GM12878 (cell line): ENCODE measurements around the gene PIK3C2B. TPM values are rescaled to one million over a fixed set of nuclear protein-coding genes. Genes with fewer than 3 reads are reported as not detected.

Experiments used
- ATAC-seq: fragments of 200-7000 bp; cut with Tn5 transposase; 3 replicates; pipeline ENCODE4 v1.9.1; 2020; ENCODE audit warnings: mild to moderate bottlenecking, moderate library complexity
- BruUV-seq: library from RNA; stranded (reverse); fragments of 400-500 nt; replicated peaks from 2 replicates; lab custom pipeline; 2021; lab: Mats Ljungman, UMichigan
- CTCF ChIA-PET: fragments of 300-600 bp; sonication (Branson Sonifier 250); formaldehyde crosslinking; extraction: SDS; loops from one replicate; lab custom pipeline; 2021; ENCODE audit warnings: inconsistent platforms; lab: Yijun Ruan, JAX
- POLR2A ChIA-PET: fragments of 350-600 bp; formaldehyde crosslinking; extraction: SDS; loops from one replicate; lab custom pipeline; 2021; ENCODE audit warnings: inconsistent platforms; lab: Charles Lee
- RAD21 ChIA-PET: fragments of 300-600 bp; sonication (Branson Sonifier 250); formaldehyde crosslinking; loops from one replicate; lab custom pipeline; 2023; ENCODE audit warnings: antibody characterized with exemption; ENCODE audit not compliant: unreplicated experiment; lab: Charles Lee
- SMC1A ChIA-PET: fragments of 300-600 bp; sonication (Branson Sonifier 250); formaldehyde crosslinking; loops from one replicate; lab custom pipeline; 2023; ENCODE audit not compliant: unreplicated experiment, uncharacterized antibody; lab: Charles Lee
- DNase-seq: peaks from one replicate; pipeline ENCODE4 v3.0.0-alpha.2; 2011; ENCODE audit warnings: low read depth, low spot score
- FAIRE-seq: peaks from 3 replicates; lab custom pipeline; 2011; peaks lifted over from hg19 to GRCh38; lab: Jason Lieb, UNC
- H2AFZ ChIP-seq: 2 replicates; pipeline ENCODE4 v1.6.0; 2011; ENCODE audit warnings: low read depth, low read length, control low read depth; ENCODE audit not compliant: control insufficient read depth
- H3K27ac ChIP-seq: 2 replicates; pipeline ENCODE4 v1.5.1; 2011; ENCODE audit warnings: control low read depth; ENCODE audit not compliant: control insufficient read depth, insufficient read depth
- H3K27me3 ChIP-seq, 2 experiments: replicated peaks in 1 of 2; 2 replicates each; pipeline versions ENCODE4 v1.6.0 to v1.6.1; 2011; ENCODE audit warnings: low read length in 1 of 2; ENCODE audit not compliant: control insufficient read depth in 2 of 2, insufficient read depth in 2 of 2
- H3K36me3 ChIP-seq, 2 experiments: 2 replicates each; pipeline ENCODE4 v1.5.1; 2011; ENCODE audit warnings: low read length in 1 of 2; ENCODE audit not compliant: control insufficient read depth in 2 of 2, insufficient read depth in 2 of 2
- H3K4me1 ChIP-seq: 2 replicates; pipeline ENCODE4 v1.6.1; 2011; ENCODE audit warnings: mild to moderate bottlenecking, low read length, moderate library complexity, mixed read lengths; ENCODE audit not compliant: control insufficient read depth, insufficient read depth
- H3K4me2 ChIP-seq: 2 replicates; pipeline ENCODE4 v1.6.0; 2011; ENCODE audit warnings: control low read depth; ENCODE audit not compliant: control insufficient read depth, insufficient read depth
- H3K4me3 ChIP-seq: fragments of 200-600 bp; sonication (generic); 2 replicates; pipeline ENCODE4 v1.5.1; 2016
- H3K79me2 ChIP-seq: 2 replicates; pipeline ENCODE4 v1.6.0; 2011; ENCODE audit warnings: low read length; ENCODE audit not compliant: control insufficient read depth, insufficient read depth
- H3K9ac ChIP-seq: 2 replicates; pipeline ENCODE4 v1.8.0; 2011; ENCODE audit warnings: low read length, control low read depth, mixed read lengths; ENCODE audit not compliant: control insufficient read depth, insufficient read depth
- H3K9me3 ChIP-seq: replicated peaks from 3 replicates; pipeline ENCODE4 v1.5.1; 2011; ENCODE audit warnings: mild to moderate bottlenecking, low read length; ENCODE audit not compliant: control insufficient read depth, insufficient read depth
- H4K20me1 ChIP-seq: 2 replicates; pipeline ENCODE4 v1.6.0; 2011; ENCODE audit not compliant: control insufficient read depth, insufficient read depth
- CUX1 ChIP-seq: IDR thresholded peaks from 2 replicates; pipeline ENCODE4 v1.6.1; 2012; ENCODE audit warnings: improper control_type of control experiment, low read depth, low read length; ENCODE audit not compliant: insufficient replicate concordance
- POU2F2 ChIP-seq: IDR thresholded peaks from 3 replicates; pipeline ENCODE4 v1.6.1; 2011; ENCODE audit warnings: low read depth, mild to moderate bottlenecking, low read length, borderline replicate concordance
- ZBED1 ChIP-seq: IDR thresholded peaks from 2 replicates; pipeline ENCODE4 v1.6.1; 2016; ENCODE audit warnings: borderline replicate concordance
- ZNF384 ChIP-seq: IDR thresholded peaks from 2 replicates; pipeline ENCODE4 v1.6.1; 2012; ENCODE audit warnings: low read depth, mild to moderate bottlenecking, low read length, improper control_type of control experiment, borderline replicate concordance
- WGBS: methylation state at CpG from one replicate; pipeline ENCODE4 v1.1.6; 2016; ENCODE audit warnings: low lambda C conversion rate; ENCODE audit not compliant: insufficient replicate concordance, insufficient coverage; ENCODE audit errors: missing lambda C conversion rate; 5-methylcytosine and 5-hydroxymethylcytosine counted together
- in situ Hi-C: fragments of 300-500 bp; cut with MboI; formaldehyde crosslinking; loops from 9 replicates; pipeline ENCODE4 v1.14.3; 2018; ENCODE audit warnings: mixed read lengths
- intact Hi-C: fragments of 100-400 bp; cut with micrococcal nuclease; formaldehyde crosslinking; loops from one replicate; pipeline ENCODE4 v1.14.2; 2022; ENCODE audit not compliant: unreplicated experiment
- polyA plus RNA-seq, 11 experiments: library from polyadenylated mRNA; depleted of rRNA in 4 of 11; unstranded in 6 of 11; stranded (reverse) in 5 of 11; fragments of >200 nt; fragmentation: Nextera tagmentation in 4 of 11; fragmentation: Illumina TruSeq in 1 of 11; extraction: Ambion mirVana in 4 of 11; extraction: Trizol in 1 of 11; gene quantifications; 1 replicate in 1 of 11; 2 replicates in 10 of 11; pipeline versions ENCODE4 v1.2.1 to v1.2.3, GENCODE V29; 2011 to 2016; ENCODE audit warnings: inconsistent platforms in 2 of 11, missing spikeins in 2 of 11, low read depth in 1 of 11
- total RNA-seq, 4 experiments: library from RNA; depleted of rRNA in 3 of 4; stranded (reverse); fragments of >200 nt in 3 of 4; fragmentation: Illumina TruSeq in 1 of 4; extraction: Trizol in 1 of 4; gene quantifications; 2 replicates each; pipeline versions ENCODE4 v1.2.1 to v1.2.3, GENCODE V29; 2013 to 2021
- TF ChIP-seq, protein P1 (sequence below): fragments of 450-650 bp; IDR thresholded peaks from 2 replicates; pipeline ENCODE4 v1.6.1; 2017; ENCODE audit warnings: low read depth, mild to moderate bottlenecking, moderate library complexity
- TF ChIP-seq, protein P2 (sequence below): fragments of 450-650 bp; IDR thresholded peaks from 2 replicates; pipeline ENCODE4 v1.6.1; 2017; ENCODE audit warnings: mild to moderate bottlenecking, moderate library complexity

The PIK3C2B gene
- total and polyA plus RNA-seq, 10 of the 15 experiments (the other 5 are each of a cell fraction or from before 2014, with no cell fraction given): 2.2 to 38.1 (median 11.4) TPM

DNA sequence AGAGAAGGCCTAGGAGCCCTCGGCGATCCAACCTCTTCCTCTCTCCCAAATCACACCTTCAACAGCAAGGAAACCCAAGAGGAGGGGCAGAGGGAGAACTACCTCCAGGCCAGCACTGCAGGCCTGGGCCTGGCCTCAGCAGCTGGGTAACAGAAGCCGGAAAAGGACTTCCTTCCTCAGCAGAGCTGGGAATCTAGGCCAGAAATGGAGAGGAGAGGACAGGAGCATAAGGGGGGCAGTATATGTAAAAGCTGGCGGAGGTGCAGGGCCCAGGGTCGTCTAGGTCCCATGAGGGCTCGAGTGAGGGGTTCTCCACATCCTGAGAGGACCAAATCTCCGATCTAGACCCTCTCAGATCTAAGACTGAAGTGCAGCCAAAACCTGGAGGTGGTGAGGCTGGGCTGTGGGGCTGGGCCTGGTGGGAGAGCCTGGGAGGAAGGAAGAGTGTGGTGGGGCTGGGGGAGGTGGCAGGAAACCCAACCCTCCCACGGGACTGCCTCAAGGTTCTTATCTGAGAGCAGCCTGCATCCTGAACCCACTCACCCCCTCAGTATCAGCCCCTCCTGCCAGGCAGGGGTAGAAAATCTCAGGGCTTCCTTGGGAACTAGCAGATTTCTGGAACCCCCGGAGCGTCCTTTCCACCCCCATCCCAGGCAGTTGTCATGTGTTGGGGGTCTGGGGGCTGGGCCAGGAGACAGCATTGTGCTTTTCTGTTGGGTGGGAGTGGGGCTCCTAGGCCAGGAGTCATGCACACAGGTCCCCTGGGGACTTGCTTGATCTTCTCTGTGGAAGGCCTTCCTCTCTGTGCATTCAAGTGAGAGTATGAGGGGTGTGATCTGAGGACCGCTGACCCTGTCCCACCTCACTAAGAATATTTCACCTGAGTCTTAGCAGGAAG is 33.0 kb downstream of the PIK3C2B start:
- 11% methylated on average over 11 of the region's 11 CpGs for WGBS
- BruUV-seq: no TSS peak
- no peaks in the 10 kb centered on the region for H4K20me1 ChIP-seq
- H3K36me3 ChIP-seq: peaks cover 8 to 11% of the 10 kb centered on the region in 2 experiments
- ATAC-seq: peak; percentile 44
- RAD21 ChIA-PET: interaction anchor here (1.0 to 2.9 kb wide), 7 partner anchors 15 to 55 kb away, joined by 3 to 18 read pairs (median 4); partner anchors contain the start of genes MDM4 and PIK3C2B
- H3K4me2 ChIP-seq: peak overlapping the region; percentile 19
- H3K9ac ChIP-seq: peak overlapping the region; percentile 39
- SMC1A ChIA-PET: interaction anchor here (1.1 to 7.8 kb wide), 6 partner anchors 8 to 46 kb away, joined by 3 to 91 read pairs (median 4); partner anchors contain the start of gene PIK3C2B
- H2AFZ ChIP-seq: no peak overlapping the region; the same call in none of the 2 replicates
- POLR2A ChIA-PET: interaction anchor here (0.9 to 2.5 kb wide), 4 partner anchors 8 to 79 kb away, joined by 3 to 8 read pairs (median 4); partner anchors contain the start of gene PIK3C2B
- no peaks in the 10 kb centered on the region for H3K79me2 ChIP-seq
- intact Hi-C loops (no loop called here), in situ Hi-C loops (no loop called here)
- FAIRE-seq: peak; percentile 61
- peaks cover 53% of the 10 kb centered on the region for H3K4me1 ChIP-seq
- DNase-seq: peak; percentile 57
- CTCF ChIA-PET: interaction anchor here (1.0 to 51.8 kb wide), 4 partner anchors 13 to 30 kb away, joined by 5 to 2021 read pairs (median 9); partner anchors contain the start of gene PIK3C2B
- H3K4me3 ChIP-seq: no peak overlapping the region
- H3K27ac ChIP-seq: peak overlapping the region; percentile 83
- H3K27me3 ChIP-seq: no peaks in the 10 kb centered on the region
- H3K9me3 ChIP-seq: no peaks in the 10 kb centered on the region
- TF ChIP-seq, protein P1, sequence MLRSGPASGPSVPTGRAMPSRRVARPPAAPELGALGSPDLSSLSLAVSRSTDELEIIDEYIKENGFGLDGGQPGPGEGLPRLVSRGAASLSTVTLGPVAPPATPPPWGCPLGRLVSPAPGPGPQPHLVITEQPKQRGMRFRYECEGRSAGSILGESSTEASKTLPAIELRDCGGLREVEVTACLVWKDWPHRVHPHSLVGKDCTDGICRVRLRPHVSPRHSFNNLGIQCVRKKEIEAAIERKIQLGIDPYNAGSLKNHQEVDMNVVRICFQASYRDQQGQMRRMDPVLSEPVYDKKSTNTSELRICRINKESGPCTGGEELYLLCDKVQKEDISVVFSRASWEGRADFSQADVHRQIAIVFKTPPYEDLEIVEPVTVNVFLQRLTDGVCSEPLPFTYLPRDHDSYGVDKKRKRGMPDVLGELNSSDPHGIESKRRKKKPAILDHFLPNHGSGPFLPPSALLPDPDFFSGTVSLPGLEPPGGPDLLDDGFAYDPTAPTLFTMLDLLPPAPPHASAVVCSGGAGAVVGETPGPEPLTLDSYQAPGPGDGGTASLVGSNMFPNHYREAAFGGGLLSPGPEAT: no peak
- TF ChIP-seq ZBED1: 0 out of 2 replicates have a peak, but pooled peaks have one; percentile 19
- TF ChIP-seq CUX1: peak; percentile 14
- TF ChIP-seq ZNF384: no peak
- no peak for TF ChIP-seq POU2F2
- TF ChIP-seq, protein P2, sequence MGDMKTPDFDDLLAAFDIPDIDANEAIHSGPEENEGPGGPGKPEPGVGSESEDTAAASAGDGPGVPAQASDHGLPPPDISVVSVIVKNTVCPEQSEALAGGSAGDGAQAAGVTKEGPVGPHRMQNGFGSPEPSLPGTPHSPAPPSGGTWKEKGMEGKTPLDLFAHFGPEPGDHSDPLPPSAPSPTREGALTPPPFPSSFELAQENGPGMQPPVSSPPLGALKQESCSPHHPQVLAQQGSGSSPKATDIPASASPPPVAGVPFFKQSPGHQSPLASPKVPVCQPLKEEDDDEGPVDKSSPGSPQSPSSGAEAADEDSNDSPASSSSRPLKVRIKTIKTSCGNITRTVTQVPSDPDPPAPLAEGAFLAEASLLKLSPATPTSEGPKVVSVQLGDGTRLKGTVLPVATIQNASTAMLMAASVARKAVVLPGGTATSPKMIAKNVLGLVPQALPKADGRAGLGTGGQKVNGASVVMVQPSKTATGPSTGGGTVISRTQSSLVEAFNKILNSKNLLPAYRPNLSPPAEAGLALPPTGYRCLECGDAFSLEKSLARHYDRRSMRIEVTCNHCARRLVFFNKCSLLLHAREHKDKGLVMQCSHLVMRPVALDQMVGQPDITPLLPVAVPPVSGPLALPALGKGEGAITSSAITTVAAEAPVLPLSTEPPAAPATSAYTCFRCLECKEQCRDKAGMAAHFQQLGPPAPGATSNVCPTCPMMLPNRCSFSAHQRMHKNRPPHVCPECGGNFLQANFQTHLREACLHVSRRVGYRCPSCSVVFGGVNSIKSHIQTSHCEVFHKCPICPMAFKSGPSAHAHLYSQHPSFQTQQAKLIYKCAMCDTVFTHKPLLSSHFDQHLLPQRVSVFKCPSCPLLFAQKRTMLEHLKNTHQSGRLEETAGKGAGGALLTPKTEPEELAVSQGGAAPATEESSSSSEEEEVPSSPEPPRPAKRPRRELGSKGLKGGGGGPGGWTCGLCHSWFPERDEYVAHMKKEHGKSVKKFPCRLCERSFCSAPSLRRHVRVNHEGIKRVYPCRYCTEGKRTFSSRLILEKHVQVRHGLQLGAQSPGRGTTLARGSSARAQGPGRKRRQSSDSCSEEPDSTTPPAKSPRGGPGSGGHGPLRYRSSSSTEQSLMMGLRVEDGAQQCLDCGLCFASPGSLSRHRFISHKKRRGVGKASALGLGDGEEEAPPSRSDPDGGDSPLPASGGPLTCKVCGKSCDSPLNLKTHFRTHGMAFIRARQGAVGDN: peak; percentile 18; the same call in 1 of the 2 replicates
